COLO668 (cell line): ENCODE results near the gene RELT.

Experiments used
- DNase-seq: peaks from one replicate; lab custom pipeline; 2025; ENCODE audit not compliant: unreplicated experiment; lab: John Stamatoyannopoulos, UW

RELT gene

GRCh38 chr11:73374151-73374550 is 2.0 kb upstream of the RELT start:
- no peak for DNase-seq

GRCh38 chr11:73375830-73376159 is 404 bp upstream of the RELT start:
- no peak for DNase-seq

- DNase-seq: peak; percentile 57
Observed at GRCh38 chr11:73376803-73377629, 817 bp downstream of the RELT start.

GRCh38 chr11:73379189-73379880 is 3.1 kb downstream of the RELT start:
- no peak for DNase-seq

GRCh38 chr11:73380331-73380730 is 4.1 kb downstream of the RELT start:
- no peak for DNase-seq

GRCh38 chr11:73380897-73381410 is 4.8 kb downstream of the RELT start:
- DNase-seq: no peak

GRCh38 chr11:73381589-73381988 is 5.4 kb downstream of the RELT start:
- no peak for DNase-seq

GRCh38 chr11:73382183-73382582 is 6.0 kb downstream of the RELT start:
- DNase-seq: no peak

GRCh38 chr11:73382747-73383146 is 6.5 kb downstream of the RELT start:
- no peak for DNase-seq

GRCh38 chr11:73383249-73384124 is 7.3 kb downstream of the RELT start:
- DNase-seq: peak; percentile 17

- no peak for DNase-seq
Observed at GRCh38 chr11:73384125-73384441, 7.9 kb downstream of the RELT start.

- no peak for DNase-seq
Observed at GRCh38 chr11:73384531-73384871, 8.3 kb downstream of the RELT start.

GRCh38 chr11:73384872-73385689 is 8.9 kb downstream of the RELT start:
- no peak for DNase-seq

GRCh38 chr11:73386016-73386415 is 9.8 kb downstream of the RELT start:
- DNase-seq: no peak

- no peak for DNase-seq
Observed at GRCh38 chr11:73386546-73386945, 10.3 kb downstream of the RELT start.

- no peak for DNase-seq
Observed at GRCh38 chr11:73387594-73388264, 11.5 kb downstream of the RELT start.

- DNase-seq: no peak
Observed at GRCh38 chr11:73388265-73389133, 12.3 kb downstream of the RELT start.

- DNase-seq: no peak
Observed at GRCh38 chr11:73389134-73389525, 12.9 kb downstream of the RELT start.

GRCh38 chr11:73389916-73390315 is 13.7 kb downstream of the RELT start:
- DNase-seq: no peak
